ENCODE results near the gene TMEM270. TPM values are rescaled to one million over a fixed set of nuclear protein-coding genes. Genes with fewer than 3 reads are reported as not detected.

TMEM270 gene
- total RNA-seq, 4 donors from 2014 or later: not detected

DNA sequence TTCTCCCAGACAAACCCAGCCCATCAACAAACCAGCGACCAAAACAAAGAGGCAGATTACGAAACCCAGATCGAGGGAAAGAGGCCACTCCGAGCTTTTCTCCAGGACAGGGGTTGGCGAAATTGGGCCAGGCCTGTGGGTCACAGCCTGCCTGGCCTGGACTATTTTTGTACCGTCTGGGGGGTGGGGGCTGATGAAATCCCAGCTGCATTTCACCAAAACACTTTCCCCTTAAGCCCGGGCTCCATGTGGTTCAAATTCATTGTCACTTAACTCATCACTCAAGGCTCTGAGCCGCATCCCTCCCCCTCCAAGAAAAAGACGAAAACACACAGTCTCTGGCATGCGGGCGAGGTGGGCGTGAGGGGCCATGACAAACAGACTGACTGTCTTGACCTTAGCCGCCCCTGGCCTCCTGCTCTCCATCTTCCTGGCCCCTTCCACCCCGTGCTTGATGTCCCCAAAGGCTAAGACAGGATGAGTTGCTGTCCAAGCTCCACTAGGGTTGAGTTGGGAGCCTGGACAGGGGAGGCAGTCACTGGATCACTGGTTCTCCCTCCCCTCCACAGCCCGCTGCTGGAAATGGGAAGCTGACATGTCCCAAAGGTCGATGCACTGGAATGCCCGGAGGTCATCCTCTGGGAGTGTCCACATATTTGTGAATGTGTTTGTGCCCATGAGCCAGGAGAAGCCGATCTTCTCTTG lies 19.2 kb downstream of the TMEM270 start:
- TF ChIP-seq, protein P1, sequence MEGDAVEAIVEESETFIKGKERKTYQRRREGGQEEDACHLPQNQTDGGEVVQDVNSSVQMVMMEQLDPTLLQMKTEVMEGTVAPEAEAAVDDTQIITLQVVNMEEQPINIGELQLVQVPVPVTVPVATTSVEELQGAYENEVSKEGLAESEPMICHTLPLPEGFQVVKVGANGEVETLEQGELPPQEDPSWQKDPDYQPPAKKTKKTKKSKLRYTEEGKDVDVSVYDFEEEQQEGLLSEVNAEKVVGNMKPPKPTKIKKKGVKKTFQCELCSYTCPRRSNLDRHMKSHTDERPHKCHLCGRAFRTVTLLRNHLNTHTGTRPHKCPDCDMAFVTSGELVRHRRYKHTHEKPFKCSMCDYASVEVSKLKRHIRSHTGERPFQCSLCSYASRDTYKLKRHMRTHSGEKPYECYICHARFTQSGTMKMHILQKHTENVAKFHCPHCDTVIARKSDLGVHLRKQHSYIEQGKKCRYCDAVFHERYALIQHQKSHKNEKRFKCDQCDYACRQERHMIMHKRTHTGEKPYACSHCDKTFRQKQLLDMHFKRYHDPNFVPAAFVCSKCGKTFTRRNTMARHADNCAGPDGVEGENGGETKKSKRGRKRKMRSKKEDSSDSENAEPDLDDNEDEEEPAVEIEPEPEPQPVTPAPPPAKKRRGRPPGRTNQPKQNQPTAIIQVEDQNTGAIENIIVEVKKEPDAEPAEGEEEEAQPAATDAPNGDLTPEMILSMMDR (IDR thresholded peaks at IDR 0.05; ENCODE audit: low read depth): no peak

- TF ChIP-seq, protein P1 (IDR thresholded peaks at IDR 0.05; ENCODE audit: low read depth): no peak
These were observed 19.9 kb downstream of the TMEM270 start for GRCh38 chr7:73880755-73881328.

GRCh38 chr7:73881352-73882046 lies 20.5 kb downstream of the TMEM270 start:
- TF ChIP-seq, protein P1 (IDR thresholded peaks at IDR 0.05; ENCODE audit: low read depth): no peak

DNA sequence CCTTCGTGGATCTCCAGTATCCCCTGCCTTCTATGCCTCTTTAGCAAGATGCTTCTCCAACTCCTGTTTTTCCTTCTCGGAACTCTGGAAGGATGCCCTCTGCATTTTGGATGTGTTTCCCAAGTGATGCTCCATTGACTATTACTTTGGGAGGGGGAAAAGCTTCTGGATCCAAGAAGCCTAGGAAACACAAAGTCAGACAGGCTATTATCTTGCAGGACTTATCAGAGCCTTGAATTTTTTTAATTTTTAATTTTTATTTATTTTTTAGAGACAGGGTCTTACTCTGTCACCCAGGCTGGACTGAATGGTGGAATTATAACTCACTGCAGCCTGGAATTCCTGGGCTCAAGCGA lies 21.1 kb downstream of the TMEM270 start:
- TF ChIP-seq, protein P1 (IDR thresholded peaks at IDR 0.05; ENCODE audit: low read depth): no peak

GRCh38 chr7:73885433-73885974 lies 24.5 kb downstream of the TMEM270 start:
- TF ChIP-seq, protein P1 (IDR thresholded peaks at IDR 0.05; ENCODE audit: low read depth): no peak

- TF ChIP-seq, protein P1 (IDR thresholded peaks at IDR 0.05; ENCODE audit: low read depth): no peak
These were observed 25.2 kb downstream of the TMEM270 start for GRCh38 chr7:73885975-73886798.

All from subcutaneous adipose tissue (tissue), 4 donors.